Naive thymus-derived CD4-positive, alpha-beta T cell (primary cell): ENCODE results near the gene C15orf39. TPM values are rescaled to one million over a fixed set of nuclear protein-coding genes. Genes with fewer than 3 reads are reported as not detected.

ENCODE experiments used
- ATAC-seq: fragments of 150-1000 bp; cut with Tn5 transposase; 2 replicates; pipeline ENCODE4 v1.10.0; 2021; ENCODE audit warnings: mild to moderate bottlenecking, moderate library complexity
- CTCF ChIA-PET: fragments of 350-600 bp; sonication (Branson Sonifier 250); formaldehyde crosslinking; loops from one replicate; lab custom pipeline; 2021; ENCODE audit warnings: antibody characterized with exemption; lab: Charles Lee
- POLR2A ChIA-PET: fragments of 350-600 bp; sonication (Branson Sonifier 250); formaldehyde crosslinking; loops from one replicate; lab custom pipeline; 2021; ENCODE audit warnings: antibody characterized with exemption, inconsistent platforms; lab: Charles Lee
- DNase-seq, 9 donors: peaks; one replicate each; pipeline versions ENCODE4 v3.0.0 to v3.0.0-alpha.2; 2020 to 2022; ENCODE audit warnings: mixed read lengths in 1 of 9
- H3K27ac ChIP-seq: one replicate; pipeline ENCODE4 v1.7.0; 2013; ENCODE audit warnings: mild to moderate bottlenecking, low read depth, low read length, moderate library complexity
- H3K27me3 ChIP-seq, 2 donors: one replicate each; pipeline ENCODE4 v1.7.0; 2013; ENCODE audit warnings: low read length in 2 of 2, mild to moderate bottlenecking in 2 of 2, moderate library complexity in 2 of 2; ENCODE audit not compliant: control insufficient read depth in 2 of 2, insufficient read depth in 2 of 2
- H3K36me3 ChIP-seq, 3 experiments: 1 replicate in 2 of 3; 2 replicates in 1 of 3; pipeline ENCODE4 v1.7.0; 2013; ENCODE audit warnings: low read length in 3 of 3, mild to moderate bottlenecking in 3 of 3, moderate library complexity in 1 of 3; ENCODE audit not compliant: insufficient read depth in 3 of 3, control insufficient read depth in 2 of 3
- H3K4me1 ChIP-seq, 2 donors: one replicate each; pipeline ENCODE4 v1.7.0; 2013; ENCODE audit warnings: low read length in 2 of 2, mild to moderate bottlenecking in 2 of 2, moderate library complexity in 1 of 2; ENCODE audit not compliant: control insufficient read depth in 2 of 2, insufficient read depth in 2 of 2
- H3K4me3 ChIP-seq: 2 replicates; pipeline ENCODE4 v1.7.0; 2013; ENCODE audit warnings: mild to moderate bottlenecking, low read length
- H3K9me3 ChIP-seq, 3 experiments: 1 replicate in 2 of 3; 2 replicates in 1 of 3; pipeline ENCODE4 v1.7.0; 2013; ENCODE audit warnings: low read length in 3 of 3; ENCODE audit not compliant: control insufficient read depth in 2 of 3
- H3K27ac Mint-ChIP-seq, 9 donors: one replicate each; pipeline ENCODE4 v1.8.0; 2020 to 2022; ENCODE audit warnings: mixed read lengths in 9 of 9, mild to moderate bottlenecking in 8 of 9, moderate library complexity in 5 of 9, inconsistent platforms in 2 of 9
- H3K27me3 Mint-ChIP-seq, 5 donors: one replicate each; pipeline ENCODE4 v1.8.0; 2021 to 2022; ENCODE audit warnings: mixed read lengths in 5 of 5, mild to moderate bottlenecking in 1 of 5
- H3K36me3 Mint-ChIP-seq, 5 donors: one replicate each; pipeline ENCODE4 v1.8.0; 2020 to 2022; ENCODE audit warnings: mixed read lengths in 5 of 5, mild to moderate bottlenecking in 3 of 5, inconsistent platforms in 1 of 5
- H3K4me1 Mint-ChIP-seq, 7 donors: one replicate each; pipeline ENCODE4 v1.8.0; 2020 to 2022; ENCODE audit warnings: mixed read lengths in 7 of 7, mild to moderate bottlenecking in 3 of 7, inconsistent platforms in 1 of 7
- H3K4me3 Mint-ChIP-seq, 10 donors: one replicate each; pipeline ENCODE4 v1.8.0; 2020 to 2022; ENCODE audit warnings: mild to moderate bottlenecking in 10 of 10, mixed read lengths in 10 of 10, moderate library complexity in 6 of 10, inconsistent platforms in 2 of 10
- H3K9me3 Mint-ChIP-seq, 11 donors: one replicate each; pipeline ENCODE4 v1.8.0; 2020 to 2022; ENCODE audit warnings: mixed read lengths in 11 of 11, mild to moderate bottlenecking in 4 of 11, inconsistent platforms in 1 of 11, moderate library complexity in 1 of 11
- intact Hi-C, 2 donors: fragments of 100-400 bp; cut with micrococcal nuclease; formaldehyde crosslinking; loops; one replicate each; pipeline ENCODE4 v1.15.1; 2023
- polyA plus RNA-seq, 2 donors: library from polyadenylated mRNA; unstranded; fragments of 300-500 nt; fragmentation: Illumina TruSeq; gene quantifications; one replicate each; pipeline ENCODE4 v1.2.3, GENCODE V29; 2021
- total RNA-seq, 6 experiments: library from RNA in 5 of 6; stranded (reverse) in 5 of 6; gene quantifications; 1 replicate in 5 of 6; 2 replicates in 1 of 6; pipeline ENCODE4 v1.2.3 and lab custom pipeline; 2021 to 2026

Gene C15orf39
- total and polyA plus RNA-seq, 7 experiments from 2014 or later: 2.1 to 124 (median 31.9) TPM

GRCh38 chr15:75203017-75203907, 1.6 kb downstream of the C15orf39 start:
- H3K4me1 Mint-ChIP-seq: peaks cover 19 to 57% (median 39%) of the 10 kb centered on the region in 7 donors
- peaks cover 0 to 2% (median 0%) of the 10 kb centered on the region in 11 donors for H3K9me3 Mint-ChIP-seq
- CTCF ChIA-PET: interaction anchor here (0.9 to 6.4 kb wide), 7 partner anchors 160 to 416 kb away, joined by 3 to 59 read pairs (median 5); partner anchors contain the start of genes PPCDC and RPP25
- Histone ChIP-seq H3K4me3 (peak overlapping the region; percentile 73), H3K9me3 (no peaks in the 10 kb centered on the region), H3K27me3 (no peaks in the 10 kb centered on the region), H3K27ac (peak overlapping the region; percentile 92), H3K36me3 (peaks cover 0 to 28% (median 0%) of the 10 kb centered on the region in 3 experiments), H3K4me1 (peaks cover 26 to 27% of the 10 kb centered on the region in 2 donors)
- H3K27ac Mint-ChIP-seq: peak overlapping the region; percentile 69 to 95 (median 87)
- H3K4me3 Mint-ChIP-seq: peak overlapping the region; percentile 86 to 94 (median 90)
- POLR2A ChIA-PET: interaction anchor here (0.6 to 1.8 kb wide), 4 partner anchors 174 to 431 kb away, joined by 3 to 8 read pairs (median 4); partner anchors contain the start of gene PPCDC
- intact Hi-C loops: loop anchor here (2.0 to 10.0 kb wide), 17 partner anchors 164 to 1566 kb away; partner anchors contain the start of genes ARID3B (in 2 of the 2), ULK3 (in 2 of the 2), CLK3 (in 1 of the 2) and CSK (in 1 of the 2)
- ATAC-seq (no peak), DNase-seq (peak in 1 of 9 donors; percentile 8)
- peaks cover 0 to 18% (median 0%) of the 10 kb centered on the region in 5 donors for H3K36me3 Mint-ChIP-seq
- H3K27me3 Mint-ChIP-seq: no peaks in the 10 kb centered on the region

GRCh38 chr15:75203908-75204263, 2.2 kb downstream of the C15orf39 start:
- Histone ChIP-seq H3K9me3 (no peaks in the 10 kb centered on the region), H3K27ac (peak overlapping the region; percentile 92), H3K4me3 (peak overlapping the region; percentile 73), H3K27me3 (no peaks in the 10 kb centered on the region), H3K36me3 (peaks cover 0 to 35% (median under 1%) of the 10 kb centered on the region in 3 experiments), H3K4me1 (peaks cover 22 to 26% of the 10 kb centered on the region in 2 donors)
- Mint-ChIP-seq H3K36me3 (peaks cover 0 to 18% (median under 1%) of the 10 kb centered on the region in 5 donors), H3K4me1 (peaks cover 21 to 51% (median 40%) of the 10 kb centered on the region in 7 donors), H3K4me3 (peak overlapping the region; percentile 59 to 94 (median 90)), H3K9me3 (peaks cover 0 to 2% (median 0%) of the 10 kb centered on the region in 11 donors), H3K27me3 (no peaks in the 10 kb centered on the region), H3K27ac (peak overlapping the region in 8 of 9 donors; percentile 49 to 90 (median 63))
- ChIA-PET CTCF (interaction anchor here (0.7 to 6.4 kb wide), 10 partner anchors 9 to 539 kb away, joined by 3 to 59 read pairs (median 4); partner anchors contain the start of genes PPCDC and RPP25), POLR2A (interaction anchor here (1.2 to 1.8 kb wide), 4 partner anchors 11 to 432 kb away, joined by 3 to 12 read pairs (median 6); partner anchors contain the start of gene PPCDC)
- ATAC-seq (no peak), DNase-seq (no peak)
- intact Hi-C loops: loop anchor here (1.0 to 10.0 kb wide), 22 partner anchors 161 to 1567 kb away; partner anchors contain the start of genes ARID3B (in 2 of the 2), RPP25 (in 2 of the 2), ULK3 (in 2 of the 2) and CLK3 (in 1 of the 2)

GRCh38 chr15:75204340-75205063, 2.8 kb downstream of the C15orf39 start:
- Histone ChIP-seq H3K27ac (peak overlapping the region; percentile 92), H3K36me3 (peaks cover 0 to 41% (median 7%) of the 10 kb centered on the region in 3 experiments), H3K4me3 (no peak overlapping the region), H3K4me1 (peaks cover 22 to 26% of the 10 kb centered on the region in 2 donors), H3K27me3 (no peaks in the 10 kb centered on the region), H3K9me3 (no peaks in the 10 kb centered on the region)
- intact Hi-C loops: loop anchor here (1.0 to 10.0 kb wide), 19 partner anchors 161 to 1567 kb away; partner anchors contain the start of genes ARID3B (in 2 of the 2), CLK3 (in 1 of the 2), CSK (in 1 of the 2) and FBXO22 (in 1 of the 2)
- peaks cover 27 to 51% (median 43%) of the 10 kb centered on the region in 7 donors for H3K4me1 Mint-ChIP-seq
- H3K4me3 Mint-ChIP-seq: peak overlapping the region; percentile 30 to 94 (median 90)
- H3K27me3 Mint-ChIP-seq: no peaks in the 10 kb centered on the region
- ATAC-seq (peak; percentile 73), DNase-seq (peak; percentile 65 to 86 (median 79))
- H3K27ac Mint-ChIP-seq: peak overlapping the region; percentile 43 to 90 (median 59)
- H3K36me3 Mint-ChIP-seq: peaks cover 0 to 22% (median 6%) of the 10 kb centered on the region in 5 donors
- H3K9me3 Mint-ChIP-seq: peaks cover 0 to 2% (median 0%) of the 10 kb centered on the region in 11 donors
- ChIA-PET POLR2A (interaction anchor here (1.2 to 1.8 kb wide), 4 partner anchors 11 to 433 kb away, joined by 3 to 12 read pairs (median 6); partner anchors contain the start of gene PPCDC), CTCF (interaction anchor here (0.6 to 6.4 kb wide), 11 partner anchors 9 to 539 kb away, joined by 3 to 59 read pairs (median 4); partner anchors contain the start of genes PPCDC and RPP25)

GRCh38 chr15:75205064-75205395, 3.3 kb downstream of the C15orf39 start:
- H3K27me3 ChIP-seq: no peaks in the 10 kb centered on the region
- H3K4me3 ChIP-seq: no peak overlapping the region
- H3K4me1 ChIP-seq: peaks cover 22 to 26% of the 10 kb centered on the region in 2 donors
- H3K36me3 ChIP-seq: peaks cover 0 to 46% (median 8%) of the 10 kb centered on the region in 3 experiments
- H3K4me1 Mint-ChIP-seq: peaks cover 31 to 50% (median 46%) of the 10 kb centered on the region in 7 donors
- H3K4me3 Mint-ChIP-seq: peak overlapping the region in 9 of 10 donors; percentile 30 to 94 (median 90)
- H3K9me3 Mint-ChIP-seq: peaks cover 0 to 2% (median 0%) of the 10 kb centered on the region in 11 donors
- POLR2A ChIA-PET: interaction anchor here (1.2 to 1.8 kb wide), 3 partner anchors 10 to 181 kb away, joined by 4 to 12 read pairs (median 8); partner anchors contain the start of gene PPCDC
- H3K36me3 Mint-ChIP-seq: peaks cover 0 to 21% (median 6%) of the 10 kb centered on the region in 5 donors
- no peak for DNase-seq
- no peak for ATAC-seq
- CTCF ChIA-PET: interaction anchor here (1.1 to 6.4 kb wide), 3 partner anchors 24 to 248 kb away, joined by 3 to 59 read pairs (median 5); partner anchors contain the start of gene RPP25
- H3K27me3 Mint-ChIP-seq: no peaks in the 10 kb centered on the region
- H3K27ac ChIP-seq: no peak overlapping the region
- intact Hi-C loops: loop anchor here (2.0 to 10.0 kb wide), 4 partner anchors 246 to 590 kb away; partner anchors contain the start of genes CLK3 (in 1 of the 2), CSK (in 1 of the 2), SIN3A (in 1 of the 2) and ULK3 (in 1 of the 2)
- H3K9me3 ChIP-seq: no peaks in the 10 kb centered on the region
- peak overlapping the region in 6 of 9 donors; percentile 53 to 90 (median 61) for H3K27ac Mint-ChIP-seq

- H3K27me3 ChIP-seq: no peaks in the 10 kb centered on the region
- intact Hi-C loops: loop anchor here (10.0 kb wide), 3 partner anchors 361 to 591 kb away; partner anchors contain the start of genes CLK3 (in 1 of the 2), CSK (in 1 of the 2) and ULK3 (in 1 of the 2)
- DNase-seq (no peak), ATAC-seq (no peak)
- Mint-ChIP-seq H3K27me3 (no peaks in the 10 kb centered on the region), H3K27ac (no peak overlapping the region), H3K4me1 (peaks cover 30 to 50% (median 48%) of the 10 kb centered on the region in 7 donors), H3K9me3 (peaks cover 0 to 2% (median 0%) of the 10 kb centered on the region in 11 donors), H3K36me3 (peaks cover 0 to 22% (median 6%) of the 10 kb centered on the region in 5 donors), H3K4me3 (no peak overlapping the region)
- peaks cover 15 to 24% of the 10 kb centered on the region in 2 donors for H3K4me1 ChIP-seq
- ChIA-PET CTCF (interaction anchor here (0.5 to 6.4 kb wide), 4 partner anchors 10 to 350 kb away, joined by 3 to 59 read pairs (median 4); no protein-coding TSS in a partner anchor), POLR2A (no interaction called here)
- H3K27ac ChIP-seq: no peak overlapping the region
- H3K9me3 ChIP-seq: no peaks in the 10 kb centered on the region
- peaks cover 0 to 56% (median 9%) of the 10 kb centered on the region in 3 experiments for H3K36me3 ChIP-seq
- H3K4me3 ChIP-seq: no peak overlapping the region
Measured at GRCh38 chr15:75206006-75206405, 4.3 kb downstream of the C15orf39 start.
